Left ventricle myocardium superior (tissue), 1 donor: ENCODE results near the gene HBG2. TPM values are rescaled to one million over a fixed set of nuclear protein-coding genes. Genes with fewer than 3 reads are reported as not detected.
"Not testable (repeated sequence)": the region's sequence is repeated elsewhere in the genome, so short reads cannot be mapped to it uniquely, and the experiment has no call there.

ENCODE experiments used
- ATAC-seq: fragments of 200-7000 bp; cut with Tn5 transposase; one replicate; pipeline ENCODE4 v1.9.1; 2020; ENCODE audit warnings: mild to moderate bottlenecking, moderate library complexity
- DNase-seq: peaks from one replicate; pipeline ENCODE4 v3.0.0-alpha.2; 2020
- intact Hi-C: fragments of 100-400 bp; cut with micrococcal nuclease; formaldehyde crosslinking; loops from one replicate; pipeline ENCODE4 v1.11.0; 2022
- total RNA-seq: library from RNA; stranded (reverse); fragmentation: NEBNext Ultra II Directional; extraction: Animal tissue kit (Norgen Biotek cat#: 25700); gene quantifications from one replicate; pipeline ENCODE4 v1.2.1, GENCODE V29; 2021
- donor health status: DM: no; HTN: yes; CAD: no; lungs with severe emphysema.

The HBG2 gene
- total RNA-seq, 1 donor from 2014 or later, result not detected

DNA sequence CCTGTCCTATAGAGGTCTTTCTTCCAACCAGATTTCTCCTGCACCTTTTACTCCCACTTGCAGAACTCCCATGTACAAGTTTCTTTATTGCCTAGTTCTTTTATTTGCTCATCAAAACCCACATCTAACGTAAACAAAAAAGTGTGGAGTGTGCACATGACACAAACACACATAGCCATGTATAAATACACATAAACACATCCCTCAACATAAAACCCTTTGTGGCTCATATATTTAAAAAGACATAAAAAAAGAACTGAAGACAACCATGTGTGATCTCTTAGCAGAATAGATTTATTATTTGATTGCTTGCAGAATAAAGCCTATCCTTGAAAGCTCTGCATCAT, 1.7 kb downstream of the HBG2 start:
- ATAC-seq (no peak), DNase-seq (no peak)
- intact Hi-C loops, result no loop called here

- intact Hi-C loops, result no loop called here
- ATAC-seq (no peak), DNase-seq (no peak)
Observed at GRCh38 chr11:5252192-5252918, 2.2 kb downstream of the HBG2 start.

GRCh38 chr11:5251746-5252145, 2.8 kb downstream of the HBG2 start:
- DNase-seq, result no peak
- intact Hi-C loops, result no loop called here
- ATAC-seq, result no peak

- intact Hi-C loops, result no loop called here
- DNase-seq, result no peak
- ATAC-seq, result no peak
Observed at GRCh38 chr11:5250543-5251204, 3.9 kb downstream of the HBG2 start.

DNA sequence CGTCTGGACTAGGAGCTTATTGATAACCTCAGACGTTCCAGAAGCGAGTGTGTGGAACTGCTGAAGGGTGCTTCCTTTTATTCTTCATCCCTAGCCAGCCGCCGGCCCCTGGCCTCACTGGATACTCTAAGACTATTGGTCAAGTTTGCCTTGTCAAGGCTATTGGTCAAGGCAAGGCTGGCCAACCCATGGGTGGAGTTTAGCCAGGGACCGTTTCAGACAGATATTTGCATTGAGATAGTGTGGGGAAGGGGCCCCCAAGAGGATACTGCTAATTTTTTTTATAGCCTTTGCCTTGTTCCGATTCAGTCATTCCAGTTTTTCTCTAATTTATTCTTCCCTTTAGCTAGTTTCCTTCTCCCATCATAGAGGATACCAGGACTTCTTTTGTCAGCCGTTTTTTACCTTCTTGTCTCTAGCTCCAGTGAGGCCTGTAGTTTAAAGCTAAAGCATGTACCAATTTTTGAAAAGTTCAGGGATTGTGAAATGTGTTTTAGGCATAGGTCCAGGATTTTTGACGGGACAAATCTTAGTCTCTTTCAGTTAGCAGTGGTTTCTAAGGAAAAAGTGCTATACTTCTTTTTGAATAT, 4.7 kb downstream of the HBG2 start, which contains the start of gene HBG1:
Gene HBG1 (minus strand): TSS at position 51 of the 590 bp plus-strand sequence. CDS start 53 bp downstream, outside the sequence.
- intact Hi-C loops, ATAC-seq, DNase-seq: not testable (repeated sequence)

DNA sequence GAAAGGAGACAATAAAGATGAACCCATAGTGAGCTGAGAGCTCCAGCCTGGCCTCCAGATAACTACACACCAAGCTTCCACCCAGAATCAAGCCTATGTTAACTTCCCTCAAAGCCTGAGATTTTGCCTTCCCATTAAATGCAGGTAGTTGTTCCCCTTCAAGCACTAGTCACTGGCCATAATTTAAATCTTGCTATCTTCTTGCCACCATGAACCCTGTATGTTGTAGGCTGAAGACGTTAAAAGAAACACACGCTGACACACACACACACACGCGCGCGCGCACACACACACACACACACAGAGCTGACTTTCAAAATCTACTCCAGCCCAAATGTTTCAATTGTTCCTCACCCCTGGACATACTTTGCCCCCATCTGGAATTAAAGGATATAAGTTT, 6.1 kb downstream of the HBG2 start:
- intact Hi-C loops, DNase-seq, ATAC-seq: not testable (repeated sequence)

DNA sequence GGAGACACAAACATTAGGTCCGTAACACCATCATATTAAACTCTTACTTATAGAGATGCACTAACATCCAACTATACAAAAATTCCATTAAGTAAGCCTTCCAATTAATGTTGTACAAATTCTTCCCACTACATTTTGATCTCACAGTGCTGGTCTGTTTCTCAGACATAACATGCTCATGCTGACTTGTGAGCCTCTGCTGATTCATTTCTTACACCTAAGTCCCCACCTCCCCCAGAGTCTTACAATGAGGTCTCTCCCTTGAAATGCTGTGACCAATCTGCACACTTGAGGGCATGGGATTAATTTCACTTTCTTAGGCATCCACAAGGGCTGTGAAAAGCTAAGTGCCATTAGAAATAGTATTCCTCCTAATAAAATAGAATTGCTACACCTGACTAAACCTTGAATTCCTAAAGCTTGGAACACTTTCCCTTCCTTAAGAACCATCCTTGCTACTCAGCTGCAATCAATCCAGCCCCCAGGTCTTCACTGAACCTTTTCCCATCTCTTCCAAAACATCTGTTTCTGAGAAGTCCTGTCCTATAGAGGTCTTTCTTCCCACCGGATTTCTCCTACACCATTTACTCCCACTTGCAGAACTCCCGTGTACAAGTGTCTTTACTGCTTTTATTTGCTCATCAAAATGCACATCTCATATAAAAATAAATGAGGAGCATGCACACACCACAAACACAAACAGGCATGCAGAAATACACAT, 6.9 kb downstream of the HBG2 start:
- DNase-seq (no peak), ATAC-seq (no peak)
- intact Hi-C loops, result no loop called here

DNA sequence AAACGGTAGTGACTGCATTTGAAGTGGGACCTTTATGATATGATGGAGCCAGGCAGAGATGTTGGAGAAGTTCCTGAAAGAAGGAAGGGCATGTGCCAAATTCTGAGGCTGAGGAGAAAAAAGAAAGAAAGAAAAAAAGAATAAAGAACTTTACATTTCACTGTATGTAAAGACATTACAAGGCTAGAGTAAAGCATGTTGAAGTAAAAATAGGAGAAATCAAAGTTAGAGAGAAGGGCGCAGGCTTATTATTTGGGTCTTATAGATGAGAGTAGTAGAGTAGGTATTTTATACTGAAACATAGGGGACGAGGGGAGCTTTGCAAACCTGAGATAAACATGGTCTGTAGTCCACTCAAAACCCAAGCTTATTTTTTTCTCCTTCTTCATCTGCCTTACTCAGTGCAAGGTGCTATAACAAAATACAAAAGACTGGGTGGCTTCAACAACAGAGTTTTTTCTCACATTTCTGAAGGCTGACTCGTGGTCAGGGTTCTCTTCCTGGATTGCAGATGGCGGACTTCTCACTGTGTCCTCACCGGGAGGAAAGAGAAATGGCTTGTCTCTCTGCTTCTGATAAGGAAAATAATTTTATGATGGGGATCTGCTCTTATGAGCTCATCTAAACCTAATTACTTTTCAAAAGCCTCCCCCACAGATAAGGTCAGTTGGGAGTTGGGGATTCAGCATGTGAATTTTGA, 7.7 kb downstream of the HBG2 start:
- no peak for DNase-seq
- intact Hi-C loops, result no loop called here
- ATAC-seq, result no peak

DNA sequence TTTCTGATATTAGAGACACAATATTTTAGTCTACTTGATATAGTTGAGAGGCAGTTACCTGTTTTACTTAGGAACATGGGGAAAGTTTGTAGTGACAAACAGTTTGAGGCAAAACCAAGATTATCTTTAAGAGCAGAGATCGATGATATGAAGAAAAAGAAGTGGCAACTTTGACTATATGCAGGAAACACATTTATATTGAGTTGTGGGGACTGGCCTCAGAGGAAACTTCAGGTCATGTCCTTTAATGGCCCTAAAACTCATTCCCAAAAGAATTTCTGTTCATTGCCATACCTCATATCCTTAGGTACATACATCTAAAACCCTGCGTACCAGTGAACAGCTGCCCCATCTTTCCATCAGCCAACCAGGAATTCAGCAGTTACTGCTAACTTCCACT, 9.4 kb downstream of the HBG2 start:
- DNase-seq (no peak), ATAC-seq (no peak)
- intact Hi-C loops, result no loop called here

- DNase-seq, result no peak
- intact Hi-C loops, result no loop called here
- ATAC-seq, result no peak
Observed at GRCh38 chr11:5243816-5244180, 10.8 kb downstream of the HBG2 start.

DNA sequence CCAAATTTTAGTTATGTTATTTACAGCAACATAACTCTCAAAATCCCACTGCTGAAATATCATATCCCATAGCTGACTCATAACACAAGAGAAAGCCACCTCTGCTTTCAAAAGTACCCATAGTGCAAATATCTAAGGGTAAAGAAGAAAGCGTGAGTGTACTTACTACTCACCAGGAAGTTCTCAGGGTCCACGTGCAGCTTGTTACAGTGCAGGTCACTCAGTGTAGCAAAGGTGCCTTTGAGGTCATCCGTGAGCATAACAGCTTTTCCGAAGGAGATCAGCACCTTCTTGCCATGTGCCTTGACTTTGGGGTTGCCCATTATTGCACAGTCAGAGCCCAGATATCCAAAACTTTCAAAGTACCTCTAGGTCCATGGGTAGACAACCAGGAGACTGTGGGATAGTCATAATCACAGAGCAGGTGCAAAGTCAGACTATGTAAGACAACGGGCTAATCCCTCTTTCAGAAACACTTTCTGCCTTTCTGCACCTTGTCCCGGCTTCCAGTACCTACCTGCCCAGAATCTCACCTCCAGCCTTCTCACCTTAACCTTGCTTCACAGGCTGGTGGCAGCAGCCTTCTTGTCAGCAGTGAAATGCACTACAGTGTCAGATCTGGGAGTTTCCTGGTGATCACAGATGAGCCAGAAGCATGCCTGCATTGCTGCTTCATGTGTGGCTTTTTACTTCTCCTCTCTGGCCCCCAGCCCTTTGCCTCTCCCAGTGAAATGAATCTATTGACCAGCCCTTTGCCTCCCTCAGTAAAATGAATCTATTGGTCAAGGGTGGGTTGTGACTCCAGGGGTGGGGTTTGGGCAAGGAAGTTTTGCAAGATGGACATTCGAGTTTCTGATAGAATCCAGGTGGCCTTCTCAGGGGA, 11.4 kb downstream of the HBG2 start:
- no peak for DNase-seq
- ATAC-seq, result no peak
- intact Hi-C loops, result no loop called here

GRCh38 chr11:5242208-5242607, 12.4 kb downstream of the HBG2 start:
- intact Hi-C loops, result no loop called here
- no peak for DNase-seq
- ATAC-seq, result no peak

DNA sequence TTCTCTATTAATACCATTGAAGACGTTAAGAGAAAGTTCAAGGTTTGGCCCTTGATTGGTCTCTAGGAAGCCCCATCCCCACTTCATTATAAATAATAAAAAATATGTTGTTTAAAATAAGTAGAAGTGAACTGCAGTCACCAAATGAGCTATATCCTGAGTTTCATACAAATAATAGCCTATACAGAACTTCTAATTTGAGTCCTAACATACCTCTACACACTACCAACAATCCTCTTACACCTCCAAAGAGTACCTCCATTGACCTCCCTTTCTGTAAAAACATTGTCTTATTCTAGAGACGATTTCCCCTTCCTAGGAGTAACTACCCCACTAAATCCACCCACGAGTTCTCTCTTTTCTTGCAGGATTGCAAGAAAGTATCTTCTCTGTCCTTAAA, 13.1 kb downstream of the HBG2 start:
- ATAC-seq (no peak), DNase-seq (no peak)
- intact Hi-C loops, result no loop called here

DNA sequence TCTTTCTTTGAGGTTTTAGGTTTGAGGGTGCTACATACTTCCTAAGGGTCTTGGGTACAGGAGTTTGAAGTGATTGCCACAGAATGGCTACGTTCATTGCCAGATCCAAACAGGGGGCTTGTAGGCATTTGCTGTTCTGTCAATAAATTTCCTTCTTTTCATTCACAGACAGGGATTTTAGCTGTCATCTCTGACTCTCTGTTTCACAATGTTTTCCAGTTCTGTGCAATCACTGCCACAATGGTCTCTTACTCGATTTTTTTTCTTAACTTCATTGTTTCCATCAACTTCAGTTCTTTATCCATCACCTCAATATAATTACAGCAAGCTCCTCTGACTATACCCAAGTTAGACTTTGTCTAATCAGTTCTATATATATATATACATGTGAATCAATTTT, 14.1 kb downstream of the HBG2 start:
- DNase-seq (no peak), ATAC-seq (no peak)
- intact Hi-C loops, result no loop called here

DNA sequence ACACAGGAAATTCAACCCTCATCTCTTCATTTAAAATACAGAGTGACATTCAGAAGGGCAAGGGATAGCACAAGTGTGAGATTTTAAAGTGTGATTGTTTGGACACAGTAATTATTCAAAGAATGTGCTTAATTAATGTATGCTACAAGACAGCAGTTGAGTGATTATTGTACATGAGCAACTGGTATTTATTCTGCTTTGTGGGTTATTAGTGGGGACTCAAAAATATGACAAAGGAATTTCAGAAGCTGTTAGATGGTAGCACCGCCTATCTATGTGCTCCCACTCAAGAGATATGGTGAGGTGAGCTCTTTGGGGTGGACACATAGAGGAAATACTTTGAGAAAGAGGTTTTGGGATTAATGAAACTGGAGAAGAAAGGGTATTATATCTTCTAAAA, 14.5 kb downstream of the HBG2 start:
- DNase-seq (no peak), ATAC-seq (no peak)
- intact Hi-C loops, result no loop called here

- DNase-seq, result no peak
- ATAC-seq, result no peak
- intact Hi-C loops, result no loop called here
Observed at GRCh38 chr11:5239046-5239445, 15.5 kb downstream of the HBG2 start.

GRCh38 chr11:5238486-5238885, 16.1 kb downstream of the HBG2 start:
- DNase-seq (no peak), ATAC-seq (no peak)
- intact Hi-C loops, result no loop called here

DNA sequence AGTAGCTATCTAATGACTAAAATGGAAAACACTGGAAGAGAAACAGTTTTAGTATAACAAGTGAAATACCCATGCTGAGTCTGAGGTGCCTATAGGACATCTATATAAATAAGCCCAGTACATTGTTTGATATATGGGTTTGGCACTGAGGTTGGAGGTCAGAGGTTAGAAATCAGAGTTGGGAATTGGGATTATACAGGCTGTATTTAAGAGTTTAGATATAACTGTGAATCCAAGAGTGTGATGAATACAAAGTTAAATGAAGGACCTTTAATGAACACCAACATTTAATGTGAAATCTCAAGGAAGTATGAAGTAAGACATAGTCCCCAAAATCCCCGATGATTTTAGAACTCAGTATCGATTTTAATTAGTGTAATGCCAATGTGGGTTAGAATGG, 17.2 kb downstream of the HBG2 start:
- intact Hi-C loops, result no loop called here
- DNase-seq (no peak), ATAC-seq (no peak)
